K562 (cell line): ENCODE results near the gene HYI. TPM values are rescaled to one million over a fixed set of nuclear protein-coding genes. Genes with fewer than 3 reads are reported as not detected.

Experiments
- CBFA2T2 ChIP-seq: fragments of 450-650 bp; conservative IDR thresholded peaks from 2 replicates; pipeline ENCODE4 v1.6.1; 2017; ENCODE audit warnings: mild to moderate bottlenecking
- ETV6 ChIP-seq, 3 experiments: fragments of 150-350 bp in 1 of 3; sonication (generic) in 1 of 3; formaldehyde crosslinking in 1 of 3; IDR thresholded peaks; 2 replicates each; pipeline versions ENCODE4 v1.6.1 to v1.8.0; 2014 to 2022; ENCODE audit warnings: borderline replicate concordance in 2 of 3, low read depth in 2 of 3, antibody characterized with exemption in 1 of 3, low read length in 1 of 3, mild to moderate bottlenecking in 1 of 3, missing genetic modification reagents in 1 of 3
- JUND ChIP-seq, 2 experiments: IDR thresholded peaks; 2 replicates in 1 of 2; 3 replicates in 1 of 2; pipeline ENCODE4 v1.6.1; 2011; ENCODE audit warnings: borderline replicate concordance in 2 of 2, low read depth in 2 of 2, low read length in 2 of 2, improper control_type of control experiment in 1 of 2, missing biosample characterization in 1 of 2, missing genetic modification characterization in 1 of 2, missing genetic modification reagents in 1 of 2
- MGA ChIP-seq: fragments of 450-650 bp; IDR thresholded peaks from 2 replicates; pipeline ENCODE4 v1.6.1; 2016; ENCODE audit warnings: mild to moderate bottlenecking, moderate library complexity
- SMARCB1 ChIP-seq: IDR thresholded peaks from 2 replicates; pipeline ENCODE4 v1.6.1; 2011; ENCODE audit warnings: improper control_type of control experiment, low read depth; ENCODE audit not compliant: insufficient read length
- U2AF2 ChIP-seq: fragments of 200-400 bp; formaldehyde crosslinking; optimal IDR thresholded peaks from 2 replicates; pipeline ENCODE3; 2017; ENCODE audit warnings: low read depth, mild to moderate bottlenecking, low read length
- YY1 ChIP-seq, 3 experiments: IDR thresholded peaks; 2 replicates each; pipeline ENCODE4 v1.6.1; 2011; ENCODE audit warnings: low read length in 2 of 3, mild to moderate bottlenecking in 2 of 3, moderate library complexity in 2 of 3, borderline replicate concordance in 1 of 3, control low read depth in 1 of 3, low read depth in 1 of 3; ENCODE audit not compliant: insufficient read depth in 3 of 3, insufficient replicate concordance in 2 of 3, control insufficient read depth in 1 of 3, insufficient read length in 1 of 3; ENCODE audit errors: extremely low read depth in 1 of 3
- ZNF583 ChIP-seq: fragments of 250-450 bp; sonication (Bioruptor Pico); IDR thresholded peaks from 2 replicates; pipeline ENCODE4 v1.4.0; 2020
- ZNF699 ChIP-seq: fragments of 250-450 bp; sonication (Bioruptor Pico); IDR thresholded peaks from 2 replicates; pipeline ENCODE4 v1.8.0; 2021; ENCODE audit warnings: mild to moderate bottlenecking, moderate library complexity; ENCODE audit not compliant: insufficient replicate concordance
- polyA plus RNA-seq, 8 experiments: library from polyadenylated mRNA; depleted of rRNA in 4 of 8; stranded (reverse) in 5 of 8; unstranded in 3 of 8; fragments of >200 nt; fragmentation: Nextera tagmentation in 2 of 8; fragmentation: Illumina TruSeq in 1 of 8; extraction: Ambion mirVana in 2 of 8; extraction: Trizol in 1 of 8; gene quantifications; 2 replicates each; pipeline versions ENCODE4 v1.2.1 to v1.2.3, GENCODE V29; 2011 to 2014; ENCODE audit warnings: inconsistent platforms in 1 of 8, missing spikeins in 1 of 8
- total RNA-seq, 7 experiments: library from RNA; depleted of rRNA in 6 of 7; stranded (reverse); fragments of >200 nt in 6 of 7; fragmentation: Illumina TruSeq in 2 of 7; extraction: Trizol in 2 of 7; gene quantifications; 2 replicates each; pipeline versions ENCODE4 v1.2.1 to v1.2.3, GENCODE V29; 2011 to 2021; ENCODE audit warnings: low replicate concordance in 1 of 7
- TF ChIP-seq, protein P1 (sequence below), 2 experiments: IDR thresholded peaks in 1 of 2; conservative IDR thresholded peaks in 1 of 2; 2 replicates each; pipeline ENCODE4 v1.6.1; 2016; ENCODE audit warnings: low read depth in 2 of 2, mild to moderate bottlenecking in 1 of 2, missing compliant biosample characterization in 1 of 2, missing genetic modification characterization in 1 of 2, moderate library complexity in 1 of 2

Gene HYI
- total and polyA plus RNA-seq, 9 of the 15 experiments (the other 6 are each of a cell fraction or from before 2014, with no cell fraction given): 0.04 to 4.1 (median 1.4) TPM; not detected in 1

GRCh38 chr1:43405219-43405875, 48.4 kb downstream of the HYI start (continued):
- TF ChIP-seq MGA (no peak; the same call in 1 of the 2 replicates), ZNF699 (CRISPR knock-in tag) (no peak), ETV6 (IDR thresholded peaks at IDR 0.05; ENCODE audit: borderline replicate concordance in 1 of 2, low read depth in 2 of 2, low read length in 1 of 2) (no peak), ETV6 (CRISPR knock-in tag; IDR thresholded peaks at IDR 0.05; ENCODE audit: borderline replicate concordance) (no peak), CBFA2T2 (peak; percentile 88), YY1 (IDR thresholded peaks at IDR 0.05; ENCODE audit: borderline replicate concordance in 1 of 3, control insufficient read depth in 1 of 3, extremely low read depth in 1 of 3, insufficient read depth in 3 of 3, insufficient read length in 1 of 3, insufficient replicate concordance in 2 of 3, low read depth in 1 of 3, low read length in 2 of 3) (no peak), SMARCB1 (peak; percentile 41), ZNF583 (CRISPR knock-in tag) (0 out of 2 replicates have a peak, but pooled peaks have one; percentile 24), U2AF2 (no peak), JUND (IDR thresholded peaks at IDR 0.05; ENCODE audit: borderline replicate concordance, low read depth, low read length) (peak; percentile 65; the same call in 1 of the 2 replicates), JUND (tag; IDR thresholded peaks at IDR 0.05; ENCODE audit: borderline replicate concordance, low read depth, low read length) (peak; percentile 52; the same call in 2 of the 3 replicates)
- TF ChIP-seq, protein P1, sequence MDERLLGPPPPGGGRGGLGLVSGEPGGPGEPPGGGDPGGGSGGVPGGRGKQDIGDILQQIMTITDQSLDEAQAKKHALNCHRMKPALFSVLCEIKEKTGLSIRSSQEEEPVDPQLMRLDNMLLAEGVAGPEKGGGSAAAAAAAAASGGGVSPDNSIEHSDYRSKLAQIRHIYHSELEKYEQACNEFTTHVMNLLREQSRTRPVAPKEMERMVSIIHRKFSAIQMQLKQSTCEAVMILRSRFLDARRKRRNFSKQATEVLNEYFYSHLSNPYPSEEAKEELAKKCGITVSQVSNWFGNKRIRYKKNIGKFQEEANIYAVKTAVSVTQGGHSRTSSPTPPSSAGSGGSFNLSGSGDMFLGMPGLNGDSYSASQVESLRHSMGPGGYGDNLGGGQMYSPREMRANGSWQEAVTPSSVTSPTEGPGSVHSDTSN (CRISPR knock-in tag; IDR thresholded peaks at IDR 0.05; ENCODE audit: low read depth): no peak
- TF ChIP-seq, protein P1 (tag; conservative IDR thresholded peaks at IDR 0.05; ENCODE audit: low read depth): no peak; the same call in 1 of the 2 replicates
